ENCODE measurements around the gene SUZ12.

- no peak for TF ChIP-seq ISL1 (CRISPR knock-in tag; IDR thresholded peaks at IDR 0.05)
- TF ChIP-seq GLIS3 (CRISPR knock-in tag; IDR thresholded peaks at IDR 0.05) = no peak
- no peak for TF ChIP-seq SNAI2 (CRISPR knock-in tag; IDR thresholded peaks at IDR 0.05)
Observed at GRCh38 chr17:31903401-31903800, 33.4 kb upstream of the SUZ12 start.

All from SK-N-SH treated with all-trans-retinoic acid at 6 μM for 48 hours (cell line).